Endothelial cell (in vitro differentiated cells): ENCODE results near the gene PHACTR4. TPM values are rescaled to one million over a fixed set of nuclear protein-coding genes. Genes with fewer than 3 reads are reported as not detected.
"Not testable (repeated sequence)": the region's sequence is repeated elsewhere in the genome, so short reads cannot be mapped to it uniquely, and the experiment has no call there.

ENCODE experiments used
- DNase-seq: peaks from one replicate; pipeline ENCODE4 v3.0.0; 2021; ENCODE audit warnings: low spot score
- H3K27ac Mint-ChIP-seq: one replicate; pipeline ENCODE4 v1.8.0; 2021; ENCODE audit warnings: mixed read lengths, inconsistent platforms; ENCODE audit not compliant: unreplicated experiment
- H3K27me3 Mint-ChIP-seq: one replicate; pipeline ENCODE4 v1.8.0; 2021; ENCODE audit warnings: mild to moderate bottlenecking, moderate library complexity, mixed read lengths, inconsistent platforms; ENCODE audit not compliant: unreplicated experiment
- H3K36me3 Mint-ChIP-seq: one replicate; pipeline ENCODE4 v1.8.0; 2021; ENCODE audit warnings: mild to moderate bottlenecking, low read depth, mixed read lengths, inconsistent platforms; ENCODE audit not compliant: unreplicated experiment
- H3K4me1 Mint-ChIP-seq: one replicate; pipeline ENCODE4 v1.8.0; 2021; ENCODE audit warnings: mild to moderate bottlenecking, mixed read lengths, inconsistent platforms; ENCODE audit not compliant: unreplicated experiment
- H3K4me3 Mint-ChIP-seq: one replicate; pipeline ENCODE4 v1.8.0; 2021; ENCODE audit warnings: mild to moderate bottlenecking, mixed read lengths, inconsistent platforms; ENCODE audit not compliant: unreplicated experiment
- H3K9me3 Mint-ChIP-seq: one replicate; pipeline ENCODE4 v1.8.0; 2021; ENCODE audit warnings: mixed read lengths, inconsistent platforms; ENCODE audit not compliant: unreplicated experiment
- CTCF ChIP-seq: fragments of 200-600 bp; sonication (generic); IDR thresholded peaks from one replicate; pipeline ENCODE4 v1.5.0; 2021; ENCODE audit warnings: antibody characterized with exemption; ENCODE audit not compliant: unreplicated experiment
- total RNA-seq: library from RNA; stranded (reverse); fragmentation: NEBNext Ultra II Directional; extraction: Animal tissue kit (Norgen Biotek cat#: 25700); gene quantifications from one replicate; pipeline ENCODE4 v1.2.1, GENCODE V29; 2021; ENCODE audit not compliant: unreplicated experiment

PHACTR4 gene
- total RNA-seq, 1 donor from 2014 or later, result 56.6 TPM

DNA sequence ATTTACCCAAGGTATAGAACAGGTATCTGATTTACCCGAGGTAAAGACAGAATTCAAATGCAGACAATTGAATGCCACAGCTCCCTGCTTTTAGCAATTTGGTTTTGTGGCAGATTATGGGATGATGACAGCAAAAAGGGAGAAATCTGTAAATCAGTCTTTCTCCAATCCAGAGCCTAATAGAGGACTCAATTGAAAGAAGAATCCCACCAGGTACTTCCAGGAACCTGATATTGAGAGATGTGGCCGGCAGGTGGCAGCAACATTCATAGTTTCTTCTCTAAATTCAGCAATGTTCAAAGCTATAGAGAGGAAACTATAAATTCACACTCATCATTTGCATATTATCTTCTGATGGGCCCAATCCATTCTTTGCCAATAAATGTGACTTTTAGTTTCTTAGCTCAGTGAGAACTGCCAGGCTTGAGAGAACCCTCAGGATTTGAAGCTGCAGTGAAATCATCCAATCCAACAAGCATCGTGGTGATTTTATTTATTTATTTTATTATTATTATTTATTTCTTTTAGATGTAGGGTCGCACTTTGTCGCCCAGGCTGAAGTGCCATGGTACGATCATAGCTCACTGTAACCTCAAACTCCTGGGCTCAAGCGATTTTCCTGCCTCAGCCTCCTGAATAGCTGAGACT is 9.8 kb upstream of the PHACTR4 start:
- no peaks in the 10 kb centered on the region for H3K27me3 Mint-ChIP-seq

GRCh38 chr1:28364888-28365287 is 4.7 kb upstream of the PHACTR4 start:
- no peak for DNase-seq
- Mint-ChIP-seq H3K27ac (no peak overlapping the region), H3K4me1 (peaks cover 5% of the 10 kb centered on the region), H3K27me3 (no peaks in the 10 kb centered on the region), H3K9me3 (no peaks in the 10 kb centered on the region), H3K4me3 (no peak overlapping the region), H3K36me3 (no peaks in the 10 kb centered on the region)
- TF ChIP-seq CTCF, result no peak

More for the DNA sequence above, 9.8 kb upstream of the PHACTR4 start:
- Mint-ChIP-seq H3K9me3 (no peaks in the 10 kb centered on the region), H3K4me3 (no peak overlapping the region), H3K36me3 (no peaks in the 10 kb centered on the region), H3K27ac (no peak overlapping the region), H3K4me1 (no peaks in the 10 kb centered on the region)
- peak; percentile 50 for DNase-seq
- TF ChIP-seq CTCF, result peak; percentile 76

DNA sequence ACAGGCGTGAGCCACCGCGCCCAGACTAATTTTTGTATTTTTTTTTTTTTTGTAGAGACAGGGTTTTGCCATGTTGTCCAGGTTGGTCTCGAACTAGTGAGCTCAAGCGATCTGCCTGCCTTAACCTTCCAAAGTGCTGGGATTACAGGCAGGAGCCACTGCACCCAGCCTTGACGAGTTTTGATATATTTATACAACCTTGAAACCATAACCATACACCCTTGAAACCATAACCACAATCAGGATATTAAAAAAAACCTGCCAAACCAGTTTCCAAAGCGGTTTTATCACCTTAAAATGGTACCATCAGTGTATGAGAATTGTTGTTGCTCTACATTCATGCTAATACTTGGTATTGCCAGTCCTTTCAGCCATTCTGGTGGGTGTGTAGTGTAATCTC is 3.7 kb upstream of the PHACTR4 start:
- Mint-ChIP-seq H3K36me3 (no peaks in the 10 kb centered on the region), H3K4me3 (no peak overlapping the region), H3K27ac (no peak overlapping the region), H3K27me3 (no peaks in the 10 kb centered on the region), H3K4me1 (peaks cover 8% of the 10 kb centered on the region), H3K9me3 (no peaks in the 10 kb centered on the region)
- no peak for DNase-seq
- TF ChIP-seq CTCF, result no peak

GRCh38 chr1:28368608-28369007 is 932 bp upstream of the PHACTR4 start:
- DNase-seq, H3K36me3 Mint-ChIP-seq, H3K4me1 Mint-ChIP-seq, H3K27me3 Mint-ChIP-seq, H3K9me3 Mint-ChIP-seq: not testable (repeated sequence)
- Mint-ChIP-seq H3K4me3 (peak overlapping the region; percentile 94), H3K27ac (peak overlapping the region; percentile 7)

DNA sequence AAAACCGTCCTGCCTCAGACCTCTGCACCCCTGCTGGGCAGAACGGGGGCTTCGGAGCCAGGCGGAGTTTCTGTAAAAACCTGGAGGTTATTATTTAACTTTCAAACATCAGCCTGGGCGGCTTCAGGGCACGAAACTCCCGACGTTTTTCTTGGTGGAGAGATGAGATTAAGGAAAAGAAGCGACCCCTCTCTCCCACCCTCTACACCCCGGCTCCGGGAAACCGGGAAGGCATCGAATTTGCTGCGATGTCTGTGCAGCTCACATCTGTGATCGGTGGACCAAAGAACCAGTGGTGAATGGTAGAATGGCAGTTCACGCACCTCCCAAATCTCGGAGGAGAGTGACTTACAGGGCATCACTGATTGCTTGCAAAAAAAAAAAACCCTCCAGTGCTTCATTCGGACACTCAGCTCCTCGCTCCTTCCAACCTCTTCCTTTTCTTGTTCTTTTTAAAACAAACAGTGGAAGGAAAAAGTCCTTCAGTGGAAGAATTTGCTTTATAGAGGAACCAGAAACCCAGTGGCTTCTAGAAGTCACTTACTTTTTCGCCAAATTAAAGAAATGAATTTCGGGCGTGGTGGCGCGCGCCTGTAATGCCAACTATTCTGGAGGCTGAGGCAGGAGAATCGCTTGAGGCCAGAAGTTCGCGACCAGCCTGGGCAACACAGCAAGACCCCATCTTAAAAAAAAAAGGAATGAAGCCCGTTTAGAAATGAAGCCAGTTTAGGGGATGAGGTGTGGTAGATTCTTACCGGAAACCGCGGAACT is 884 bp downstream of the PHACTR4 start:
- no peaks in the 10 kb centered on the region for H3K27me3 Mint-ChIP-seq
- H3K36me3 Mint-ChIP-seq, result no peaks in the 10 kb centered on the region
- H3K9me3 Mint-ChIP-seq, result no peaks in the 10 kb centered on the region
- TF ChIP-seq CTCF, result no peak
- peak; percentile 32 for DNase-seq
- peak overlapping the region; percentile 94 for H3K4me3 Mint-ChIP-seq
- H3K4me1 Mint-ChIP-seq, result peaks cover 10% of the 10 kb centered on the region
- peak overlapping the region; percentile 75 for H3K27ac Mint-ChIP-seq
